Activated CD4-positive, alpha-beta T cell treated with anti-CD3 and anti-CD28 coated beads, Interleukin-2, amount 50 U/mL, for 1 hour (primary cell): ENCODE data around the gene SLC30A10.
"Not testable (repeated sequence)": the region's sequence is repeated elsewhere in the genome, so short reads cannot be mapped to it uniquely, and the experiment has no call there.

Experiments
- DNase-seq: peaks from one replicate; pipeline ENCODE4 v3.0.0-alpha.2; 2020

SLC30A10 gene

DNA sequence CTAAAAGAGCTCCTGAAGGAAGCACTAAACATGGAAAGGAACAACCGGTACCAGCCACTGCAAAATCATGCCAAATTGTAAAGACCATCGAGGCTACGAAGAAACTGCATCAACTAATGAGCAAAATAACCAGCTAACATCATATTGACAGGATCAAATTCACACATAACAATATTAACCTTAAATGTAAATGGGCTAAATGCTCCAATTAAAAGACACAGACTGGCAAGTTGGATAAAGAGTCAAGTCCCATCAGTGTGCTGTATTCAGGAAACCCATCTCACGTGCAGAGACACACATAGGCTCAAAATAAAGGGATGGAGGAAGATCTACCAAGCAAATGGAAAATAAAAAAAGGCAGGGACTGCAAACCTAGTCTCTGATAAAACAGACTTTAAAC, 39.7 kb downstream of the SLC30A10 start:
- DNase-seq: not testable (repeated sequence)

DNA sequence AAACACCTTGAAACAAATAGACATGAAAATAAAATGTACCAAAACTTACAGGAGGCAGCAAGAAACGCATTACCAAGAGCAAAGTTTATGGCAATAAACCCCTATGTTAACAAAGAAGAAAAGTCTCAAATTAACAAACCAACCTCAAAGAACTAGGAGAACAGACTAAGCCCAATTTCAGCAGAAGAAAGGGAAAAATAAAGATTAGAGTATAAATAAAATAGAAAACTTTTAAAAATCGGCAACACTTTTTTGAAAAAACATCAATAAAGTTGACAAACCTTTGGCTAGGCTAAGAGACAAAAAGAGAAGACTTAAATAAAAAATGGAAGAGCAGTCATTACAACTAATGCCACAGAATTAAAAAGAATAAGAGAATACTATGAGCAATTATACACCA, 42.7 kb downstream of the SLC30A10 start:
- DNase-seq: no peak

DNA sequence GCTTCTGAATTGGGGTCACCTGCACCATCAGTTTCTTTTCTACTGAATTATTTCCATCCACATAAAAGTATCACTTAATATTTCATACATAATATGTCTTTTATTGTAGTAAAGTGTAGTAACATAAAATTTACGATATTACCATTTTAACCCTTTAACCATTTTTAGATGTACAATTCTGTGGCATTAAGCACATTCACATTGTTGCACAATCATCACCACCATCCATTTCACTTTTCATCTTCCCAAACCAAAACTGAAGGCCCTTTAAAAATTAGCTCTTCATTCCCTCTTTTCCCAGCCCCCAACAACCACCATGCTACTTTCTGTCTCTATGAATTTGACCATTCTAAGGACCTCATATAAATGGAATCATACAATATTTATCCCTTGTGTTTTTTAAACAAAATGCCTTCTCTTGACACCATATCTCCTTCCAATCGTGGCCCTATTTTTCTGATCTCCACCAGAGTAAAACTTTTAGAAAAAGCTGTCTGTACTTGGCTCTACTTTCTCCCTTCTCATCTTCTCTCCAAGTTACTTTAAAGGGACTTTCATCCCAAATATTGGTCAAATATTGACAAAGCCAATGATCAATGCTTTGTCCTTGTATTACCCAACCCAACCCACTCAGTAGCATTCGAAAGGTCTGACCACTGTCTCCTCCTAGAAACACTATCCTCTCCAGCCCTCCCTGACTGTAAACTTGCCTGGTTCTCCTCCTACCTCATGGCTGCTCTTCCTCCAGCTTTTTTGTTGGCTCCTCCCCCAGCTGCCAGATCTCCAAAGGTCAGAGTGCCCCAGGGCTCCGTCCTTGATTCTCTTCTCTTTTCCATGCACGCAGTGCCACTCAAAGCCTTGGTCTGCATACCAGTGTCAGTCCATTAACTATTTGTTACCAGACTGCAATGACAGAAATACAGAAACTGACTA, 44.7 kb downstream of the SLC30A10 start:
- no peak for DNase-seq

DNA sequence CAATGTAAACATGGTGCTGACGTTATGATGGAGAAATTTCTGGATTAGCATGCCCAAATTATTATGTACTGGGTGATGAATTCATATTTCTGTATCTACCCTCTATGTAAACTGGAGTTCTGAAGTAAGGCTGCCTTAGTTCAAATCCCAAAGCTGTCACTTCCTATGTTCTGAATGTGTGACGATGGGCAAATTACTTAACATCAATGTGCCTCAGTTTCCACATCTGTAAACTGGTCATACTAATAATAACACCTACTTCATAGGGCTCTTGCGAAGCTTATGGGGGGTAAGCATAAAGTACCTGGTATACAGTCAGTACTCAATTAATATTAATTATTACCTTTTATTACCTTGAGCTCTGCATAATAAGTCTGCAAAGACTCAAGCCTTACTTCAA, 45.6 kb downstream of the SLC30A10 start:
- no peak for DNase-seq

DNA sequence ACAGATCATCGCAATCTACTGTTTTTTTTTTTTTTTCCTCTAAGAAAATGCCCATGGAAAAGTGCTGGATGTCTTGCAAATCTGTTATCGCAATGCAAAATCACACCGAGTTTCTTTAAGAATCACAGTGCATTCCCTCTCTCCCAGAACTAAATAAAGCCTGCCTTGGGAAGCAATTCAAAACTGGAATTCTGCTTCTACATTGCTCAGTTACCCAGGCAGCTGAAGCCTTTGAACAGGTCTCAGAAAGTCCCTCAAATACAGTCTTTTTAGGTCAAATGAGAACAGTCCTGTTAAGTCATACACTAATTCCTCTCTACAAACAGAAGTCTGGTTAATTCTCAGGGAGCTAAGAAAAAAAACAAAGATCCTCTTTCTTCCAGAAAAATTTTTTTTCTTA, 46.3 kb downstream of the SLC30A10 start:
- no peak for DNase-seq

DNA sequence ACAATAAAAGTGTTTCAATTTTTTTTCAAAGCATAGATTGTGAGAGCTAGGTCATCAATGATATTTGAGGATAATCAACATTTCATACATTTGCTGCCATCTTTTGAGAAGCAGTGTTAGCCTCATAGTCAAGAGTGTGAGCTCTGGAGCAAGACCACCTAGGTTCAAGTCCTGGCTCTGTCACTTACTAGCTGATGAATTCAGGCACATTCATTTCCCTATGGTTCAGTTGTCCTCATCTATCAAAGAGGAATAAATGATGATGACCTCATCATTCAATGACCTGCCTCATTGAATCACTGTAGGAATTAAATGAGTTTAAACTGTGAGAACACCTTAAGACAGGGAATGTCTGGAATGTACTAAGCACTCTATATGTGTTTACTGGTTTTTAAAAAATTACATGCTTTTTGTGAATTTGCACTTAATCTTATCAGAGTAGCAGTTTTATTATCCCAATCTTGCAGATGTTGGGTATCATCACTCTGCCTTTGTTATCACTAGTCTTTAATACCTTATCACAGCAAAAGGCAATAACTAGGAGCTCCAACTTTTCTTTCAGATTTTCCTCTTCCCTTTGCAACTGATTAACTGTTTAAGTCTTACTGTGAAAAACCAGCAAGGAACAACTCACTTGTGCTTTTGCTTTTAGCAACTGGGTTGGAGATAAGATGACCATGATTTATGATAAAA, 47.4 kb downstream of the SLC30A10 start:
- DNase-seq: no peak

DNA sequence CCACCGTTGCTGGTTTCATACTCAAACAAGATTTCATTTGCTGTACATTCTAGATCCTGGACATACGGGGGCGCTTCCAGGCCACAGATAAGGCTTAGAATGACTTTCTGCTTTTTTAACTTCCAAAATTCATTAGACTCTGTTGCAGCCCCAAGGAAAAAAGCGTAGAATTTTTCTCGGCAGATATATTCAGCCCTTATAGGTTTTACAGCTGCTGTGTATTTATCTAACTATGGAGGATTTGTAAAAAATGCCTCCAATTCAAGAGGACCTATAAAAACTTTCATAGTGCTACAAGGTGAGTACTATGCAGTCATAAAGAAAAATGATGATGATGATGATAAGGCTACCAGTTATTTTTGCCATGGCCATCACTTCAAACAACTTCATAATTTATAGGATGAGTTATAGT, 51.6 kb downstream of the SLC30A10 start:
- no peak for DNase-seq

DNA sequence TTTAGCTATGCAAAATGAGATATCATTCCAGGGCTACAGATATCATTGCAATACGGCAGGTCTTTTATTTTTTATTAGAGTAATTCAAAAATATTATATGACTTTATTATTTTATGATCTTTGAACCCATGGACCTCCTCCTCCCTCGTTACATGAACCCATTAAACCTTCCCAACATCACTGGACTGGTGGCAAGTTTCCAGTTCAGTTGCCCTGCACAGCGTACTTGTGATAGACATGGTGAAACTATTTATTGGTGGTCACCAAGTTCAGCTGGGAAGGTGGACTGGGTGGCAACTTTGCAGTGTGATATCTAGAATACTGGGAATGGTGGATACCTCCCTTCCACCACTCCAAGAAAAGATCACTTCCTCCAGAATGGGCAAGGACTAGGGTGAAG, 52.5 kb downstream of the SLC30A10 start:
- no peak for DNase-seq

DNA sequence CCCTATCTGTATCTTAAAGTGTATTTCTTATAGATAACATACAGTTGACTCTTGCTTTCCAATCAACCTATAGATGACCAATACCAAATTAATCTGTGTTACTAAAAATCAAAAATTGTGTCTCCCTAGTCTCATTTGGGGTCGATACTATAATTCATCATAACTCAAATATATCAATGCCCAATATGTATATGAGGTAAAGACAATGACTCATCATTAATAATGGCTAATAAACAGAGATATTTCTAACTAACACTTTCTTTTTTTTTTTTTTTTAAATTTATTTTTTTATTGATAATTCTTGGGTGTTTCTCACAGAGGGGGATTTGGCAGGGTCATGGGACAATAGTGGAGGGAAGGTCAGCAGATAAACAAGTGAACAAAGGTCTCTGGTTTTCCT, 55.8 kb downstream of the SLC30A10 start:
- not testable (repeated sequence) for DNase-seq

DNA sequence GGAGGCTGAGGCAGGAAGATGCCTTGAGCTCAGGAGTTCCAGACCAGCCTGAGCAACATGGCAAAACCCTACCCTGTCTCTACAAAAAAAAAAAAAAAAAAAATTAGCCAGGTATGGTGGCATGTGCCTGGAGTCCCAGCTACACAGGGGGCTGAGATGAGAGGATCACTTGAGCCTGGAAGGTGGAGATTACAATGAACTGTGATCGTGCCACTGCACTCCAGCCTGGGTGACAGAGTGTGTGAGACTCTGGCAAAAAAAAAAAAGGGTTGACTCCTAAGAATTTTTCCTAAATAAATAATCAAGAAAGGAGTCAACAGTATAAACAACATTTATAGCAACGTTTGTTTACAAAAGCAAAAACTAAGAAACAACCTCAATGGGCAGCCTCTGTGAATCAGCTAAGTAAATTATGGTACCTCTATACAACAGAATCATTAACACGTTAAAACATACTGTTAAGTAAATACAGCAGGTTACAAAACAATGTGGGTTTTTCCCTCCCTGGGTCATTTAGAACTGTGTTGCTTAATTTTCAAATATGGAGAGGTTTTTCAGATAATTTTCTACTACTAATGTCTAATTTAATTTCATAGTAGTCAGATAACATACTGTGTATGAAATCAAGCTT, 56.8 kb downstream of the SLC30A10 start:
- DNase-seq: no peak

DNA sequence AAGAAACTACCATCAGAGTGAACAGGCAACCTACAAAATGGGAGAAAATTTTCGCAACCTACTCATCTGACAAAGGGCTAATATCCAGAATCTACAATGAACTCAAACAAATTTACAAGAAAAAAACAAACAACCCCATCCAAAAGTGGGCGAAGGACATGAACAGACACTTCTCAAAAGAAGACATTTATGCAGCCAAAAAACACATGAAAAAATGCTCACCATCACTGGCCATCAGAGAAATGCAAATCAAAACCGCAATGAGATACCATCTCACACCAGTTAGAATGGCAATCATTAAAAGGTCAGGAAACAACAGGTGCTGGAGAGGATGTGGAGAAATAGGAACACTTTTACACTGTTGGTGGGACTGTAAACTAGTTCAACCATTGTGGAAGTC, 59.7 kb downstream of the SLC30A10 start:
- DNase-seq: not testable (repeated sequence)
